Measurements from ENCODE around the gene EVA1C.
"Not testable (repeated sequence)": the region's sequence is repeated elsewhere in the genome, so short reads cannot be mapped to it uniquely, and the experiment has no call there.

The EVA1C gene

GRCh38 chr21:32425628-32426027 lies 13.1 kb downstream of the EVA1C start:
- DNase-seq = no peak

DNA sequence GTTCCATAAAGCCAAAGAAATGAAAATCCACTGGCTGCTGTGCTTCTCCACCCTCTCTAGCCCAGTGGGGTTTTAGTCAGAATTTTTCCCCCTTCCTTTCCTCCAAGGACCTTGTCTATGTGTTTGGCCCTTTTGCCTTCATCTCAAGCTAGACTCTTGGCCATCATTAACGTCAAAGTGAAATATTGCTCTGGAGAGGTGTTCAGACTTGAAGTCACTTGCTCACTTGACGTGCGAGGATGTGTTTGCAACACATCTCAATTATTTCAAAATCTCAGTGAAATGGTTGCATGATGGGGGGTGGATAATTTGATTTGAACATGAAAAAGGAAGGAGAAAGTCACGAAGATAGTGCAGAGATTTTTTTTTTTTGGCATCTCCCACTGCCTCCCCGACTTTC lies 13.6 kb downstream of the EVA1C start:
- DNase-seq = no peak

GRCh38 chr21:32426592-32427051 lies 14.1 kb downstream of the EVA1C start:
- DNase-seq = no peak

DNA sequence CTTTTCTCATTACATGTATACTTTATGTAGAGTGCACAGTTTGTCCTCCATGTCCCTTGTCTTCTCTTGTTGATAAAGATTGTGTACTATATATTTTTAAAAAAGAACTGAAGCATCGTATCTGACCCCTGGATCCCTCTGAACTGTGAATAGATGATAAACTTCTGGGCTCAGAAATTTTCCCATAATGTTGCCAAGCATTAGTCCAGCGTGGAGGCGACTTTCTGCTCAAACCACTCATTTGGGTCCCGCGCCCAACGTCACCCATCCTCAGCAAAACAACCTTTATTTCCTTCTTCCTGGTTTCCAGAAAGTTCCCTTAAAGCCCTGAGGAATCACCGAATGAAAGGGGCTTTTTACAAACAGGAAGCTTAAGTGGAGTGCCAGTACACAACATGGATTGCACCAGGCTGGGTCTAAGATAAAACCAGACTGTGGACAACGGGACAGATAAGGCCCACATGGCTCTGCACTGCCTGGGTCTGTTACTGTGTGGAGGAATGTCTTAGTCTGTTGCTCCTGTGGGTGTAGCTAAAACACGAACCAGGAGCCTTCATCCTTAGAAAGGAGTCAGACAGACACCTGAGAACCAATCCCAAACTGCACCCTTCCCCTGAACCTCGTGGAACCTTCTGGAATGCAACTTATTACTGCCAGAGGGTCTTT lies 15.6 kb downstream of the EVA1C start:
- DNase-seq = no peak

DNA sequence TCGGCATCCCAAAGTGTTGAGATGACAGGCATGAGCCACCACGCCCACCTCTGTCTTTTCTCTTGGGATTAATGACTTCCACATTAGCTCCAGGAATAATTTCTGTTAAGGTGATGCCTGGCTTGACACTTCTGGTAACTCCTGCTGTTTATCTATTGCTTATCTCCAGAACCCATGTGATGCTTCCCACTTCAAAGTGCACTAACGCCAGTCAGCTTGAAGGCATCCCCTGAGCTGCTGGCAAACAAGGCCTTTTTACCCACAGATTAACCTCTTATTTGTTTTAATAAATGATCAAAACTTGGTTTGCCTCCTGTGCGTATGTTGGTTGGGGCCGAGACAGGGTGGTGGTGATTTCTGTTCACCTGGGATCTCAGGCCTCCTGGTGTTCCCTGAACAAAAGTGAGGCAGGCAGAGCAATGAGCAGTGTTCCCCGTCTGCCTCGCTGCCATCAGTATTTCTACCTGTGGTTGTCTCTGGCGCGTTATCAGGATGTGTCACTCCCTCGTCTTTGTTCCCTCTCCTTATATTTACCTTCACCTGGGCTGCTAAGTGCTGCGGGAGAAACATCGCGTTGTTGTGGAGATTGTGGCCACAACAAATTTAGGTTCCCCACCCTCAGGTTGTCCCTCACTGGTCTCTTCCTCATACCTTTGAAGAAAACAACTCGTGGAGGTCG lies 20.6 kb downstream of the EVA1C start:
- DNase-seq = not testable (repeated sequence)

DNA sequence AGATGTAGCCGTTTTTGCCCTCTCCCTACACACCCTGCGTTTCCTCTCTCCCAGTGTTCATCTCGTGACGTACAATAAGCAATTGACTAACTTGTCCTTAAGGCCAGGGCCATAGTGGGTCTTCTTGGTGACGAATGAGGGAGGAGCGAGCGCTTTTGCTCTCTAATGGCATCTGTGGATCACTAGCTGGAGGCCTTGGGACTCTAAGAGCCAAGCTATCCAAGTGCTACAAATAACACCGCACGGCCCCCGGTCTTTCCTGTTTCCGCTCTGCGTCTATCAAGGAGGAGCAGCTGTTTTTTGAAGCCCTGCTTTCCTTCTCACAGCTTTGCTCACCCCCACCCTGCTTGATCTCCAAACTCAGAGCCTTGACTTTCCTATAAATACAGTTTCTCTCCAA lies 25.2 kb downstream of the EVA1C start:
- DNase-seq = no peak

DNA sequence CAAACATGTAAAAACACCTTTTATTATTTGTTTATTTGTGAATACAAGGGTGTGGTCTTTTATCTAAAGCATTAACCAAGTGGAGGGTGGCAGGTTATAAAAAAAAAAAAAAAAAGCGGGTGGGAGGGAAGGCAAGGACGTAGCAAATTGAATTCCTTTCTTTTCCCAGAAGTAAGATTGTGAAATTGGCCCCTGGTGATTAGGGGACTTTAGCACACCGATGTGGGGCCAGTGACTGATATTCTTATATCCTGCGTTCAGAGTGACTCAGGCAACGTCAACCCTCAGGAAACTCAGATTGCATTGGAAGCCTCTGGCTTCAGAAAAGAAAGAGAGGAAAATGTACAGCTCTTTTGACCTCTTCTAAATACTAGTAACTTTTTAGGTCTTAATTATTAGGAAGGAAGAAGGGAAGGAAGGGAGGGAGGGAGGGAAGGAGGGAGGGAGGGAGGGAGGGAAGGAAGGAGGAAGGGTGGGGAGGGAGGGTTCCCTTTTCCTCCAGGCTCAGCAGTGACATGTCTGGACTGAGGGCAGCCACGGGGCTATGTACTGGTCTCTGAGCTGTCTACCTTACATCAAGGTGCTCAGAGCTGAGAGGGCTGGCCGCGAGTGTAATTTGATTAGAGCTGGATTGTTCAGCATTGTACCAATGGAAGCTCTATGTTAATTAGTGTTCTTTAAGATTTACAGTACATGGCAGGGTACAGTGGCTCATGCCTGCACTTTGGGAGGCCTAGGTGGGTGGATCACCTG lies 30.2 kb downstream of the EVA1C start:
- DNase-seq = no peak

DNA sequence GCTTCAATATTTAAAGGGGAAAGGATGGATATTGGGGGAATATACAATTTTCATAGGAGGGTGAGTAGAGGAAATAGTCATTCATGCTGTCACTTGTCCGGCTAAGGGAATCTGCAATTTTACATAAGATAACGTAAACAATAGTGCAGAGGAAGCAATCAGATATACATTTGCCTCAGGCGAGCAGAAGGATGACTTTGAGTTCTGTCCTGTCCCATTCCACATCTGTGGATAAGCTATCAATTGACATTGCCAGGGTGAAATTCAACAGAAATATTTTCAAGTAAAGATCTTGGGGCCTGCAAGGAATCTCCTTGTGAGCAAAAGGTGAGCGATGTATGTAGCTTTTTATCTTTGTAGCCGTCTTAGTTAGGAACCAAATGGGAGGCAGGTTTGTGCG lies 32.6 kb downstream of the EVA1C start:
- no peak for DNase-seq

GRCh38 chr21:32446440-32446839 lies 33.9 kb downstream of the EVA1C start:
- DNase-seq = not testable (repeated sequence)

GRCh38 chr21:32447224-32447623 lies 34.7 kb downstream of the EVA1C start:
- DNase-seq = no peak

GRCh38 chr21:32448803-32449594 lies 36.5 kb downstream of the EVA1C start:
- DNase-seq = no peak

DNA sequence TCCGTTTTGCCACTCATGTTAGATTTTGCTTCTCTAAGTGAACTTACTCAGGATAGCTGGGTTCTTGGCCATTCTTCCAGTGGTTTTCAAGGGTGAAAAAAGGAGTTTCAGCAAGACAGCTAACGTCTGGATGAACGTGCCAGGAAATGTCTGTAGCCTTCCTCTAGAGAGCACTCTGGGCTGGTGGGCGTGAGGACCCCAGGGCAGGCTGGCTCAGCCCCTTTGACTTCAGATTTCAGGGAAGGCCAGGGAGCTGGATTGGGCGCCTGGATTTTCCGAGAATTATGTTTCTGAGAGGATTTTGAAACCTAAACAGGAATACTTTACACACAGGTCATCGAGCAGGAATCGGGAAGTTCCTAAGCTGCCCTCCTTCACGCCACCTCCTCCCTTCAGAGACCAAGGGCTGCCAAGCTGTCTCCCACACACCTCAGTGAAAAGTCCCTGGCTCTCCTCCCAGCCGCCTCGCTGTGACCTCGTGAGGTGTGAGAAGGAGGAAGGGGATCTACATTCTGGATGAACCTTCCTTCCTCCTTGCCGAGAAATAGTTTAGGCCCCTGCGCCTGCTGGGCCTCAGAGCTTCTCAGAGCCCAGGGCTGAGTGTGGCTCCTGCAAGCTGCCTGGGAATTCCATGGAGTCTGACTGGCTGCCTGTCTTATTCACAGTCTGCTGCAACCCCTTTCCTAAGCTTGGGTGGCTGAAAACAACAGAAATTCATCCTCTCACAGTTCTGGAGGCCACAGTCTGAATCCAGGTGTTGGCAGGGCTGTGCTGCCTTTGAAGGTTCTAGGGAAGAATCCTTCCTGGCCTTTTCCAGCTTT lies 38.6 kb downstream of the EVA1C start:
- not testable (repeated sequence) for DNase-seq

DNA sequence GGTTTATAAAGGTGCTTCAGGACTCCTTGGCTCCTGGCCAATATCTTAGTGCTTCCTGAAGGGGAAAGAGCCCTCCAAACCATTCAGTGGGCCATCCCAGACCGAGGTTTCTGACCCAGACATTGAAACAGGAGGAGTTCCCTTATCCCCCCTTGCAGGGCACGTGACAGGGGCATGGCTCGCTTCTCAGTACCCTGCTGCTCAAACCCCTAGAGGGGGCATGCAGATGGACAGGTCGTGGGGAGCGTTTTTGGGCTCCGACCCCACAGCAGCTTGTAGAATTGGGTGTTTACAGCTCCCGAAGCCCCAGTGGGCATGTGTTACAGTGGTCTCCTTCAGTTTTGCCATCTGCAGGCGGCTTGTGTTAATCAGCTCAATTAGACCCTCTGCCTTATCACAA lies 39.7 kb downstream of the EVA1C start:
- DNase-seq = not testable (repeated sequence)

DNA sequence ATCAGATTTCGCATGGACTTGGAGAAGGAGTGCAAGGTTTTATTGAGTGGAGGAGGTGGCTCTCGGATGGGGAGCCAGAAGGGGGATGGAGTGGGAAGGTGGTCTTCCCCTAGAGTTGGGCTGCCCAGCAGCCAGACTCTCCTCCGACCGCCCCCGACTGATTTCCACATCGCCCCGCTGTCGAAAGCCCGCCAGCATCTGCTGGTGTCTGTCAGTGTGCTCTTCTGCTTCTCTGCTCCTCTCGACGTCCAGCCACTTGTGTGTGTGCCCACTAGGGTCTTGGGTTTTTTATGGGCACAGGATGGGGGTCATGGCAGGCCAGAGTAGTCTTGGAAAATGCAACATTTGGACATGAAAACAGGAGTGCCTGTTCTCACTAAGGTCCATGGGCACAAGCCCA lies 40.1 kb downstream of the EVA1C start:
- DNase-seq = no peak

DNA sequence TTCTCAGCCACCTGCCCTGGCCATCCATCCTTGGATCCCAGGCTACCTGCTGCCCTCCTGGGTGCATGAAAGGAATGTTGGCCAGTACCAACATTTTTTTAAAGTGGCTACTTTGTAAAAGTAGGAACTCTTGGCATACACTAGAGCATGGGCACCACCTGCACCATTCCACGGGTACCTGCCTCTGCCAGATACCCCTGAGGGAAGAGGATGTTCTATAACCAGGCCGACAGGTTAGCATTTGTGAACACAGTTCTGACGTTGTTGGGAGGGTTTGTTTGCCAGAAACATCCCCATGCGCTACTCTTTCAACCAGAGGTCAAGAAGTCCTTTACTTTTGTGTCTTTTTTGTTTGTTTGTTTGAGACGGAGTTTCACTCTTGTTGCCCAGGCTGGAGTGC lies 43.0 kb downstream of the EVA1C start:
- DNase-seq = no peak

- no peak for DNase-seq
These were observed 44.0 kb downstream of the EVA1C start for GRCh38 chr21:32456497-32456918.

- DNase-seq = no peak
These were observed 44.9 kb downstream of the EVA1C start for GRCh38 chr21:32457360-32457840.

- no peak for DNase-seq
These were observed 45.5 kb downstream of the EVA1C start for GRCh38 chr21:32457962-32458361.

- no peak for DNase-seq
These were observed 47.5 kb downstream of the EVA1C start for GRCh38 chr21:32459972-32460371.

DNA sequence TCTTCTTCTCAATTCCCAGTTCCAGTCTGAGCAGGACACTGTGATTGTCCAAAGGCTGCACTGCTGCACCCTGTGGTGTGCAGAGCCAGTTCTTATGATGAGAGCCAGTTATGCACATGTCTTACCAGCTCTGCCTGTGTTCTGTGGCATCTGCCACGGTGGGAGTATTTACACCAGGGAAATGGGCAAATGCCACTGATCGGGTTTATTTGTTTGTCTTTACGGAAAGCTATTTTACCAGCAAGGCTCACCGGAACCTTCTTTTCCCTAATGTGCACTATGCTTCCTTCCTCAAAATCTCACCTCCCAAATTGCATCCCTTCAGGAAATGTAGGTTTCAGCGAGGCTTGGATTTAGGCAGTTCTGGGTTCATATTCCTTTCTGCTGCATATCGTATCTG lies 49.0 kb downstream of the EVA1C start:
- no peak for DNase-seq

DNA sequence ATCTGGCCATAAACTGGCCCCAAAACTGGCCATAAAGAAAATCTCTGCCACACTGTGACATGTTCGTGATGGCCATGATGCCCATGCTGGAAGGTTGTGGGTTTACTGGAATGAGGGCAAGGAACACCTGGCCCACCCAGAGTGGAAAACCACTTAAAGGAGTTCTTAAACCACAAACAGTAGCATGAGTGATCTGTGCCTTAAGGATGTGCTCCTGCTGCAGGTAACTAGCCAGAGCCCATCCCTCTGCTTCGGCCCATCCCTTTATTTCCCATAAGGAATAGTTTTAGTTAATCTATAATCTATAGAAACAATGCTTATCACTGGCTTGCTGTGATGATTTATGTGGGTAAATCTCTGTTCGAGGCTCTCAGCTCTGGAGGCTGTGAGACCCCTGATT lies 50.1 kb downstream of the EVA1C start:
- not testable (repeated sequence) for DNase-seq

DNA sequence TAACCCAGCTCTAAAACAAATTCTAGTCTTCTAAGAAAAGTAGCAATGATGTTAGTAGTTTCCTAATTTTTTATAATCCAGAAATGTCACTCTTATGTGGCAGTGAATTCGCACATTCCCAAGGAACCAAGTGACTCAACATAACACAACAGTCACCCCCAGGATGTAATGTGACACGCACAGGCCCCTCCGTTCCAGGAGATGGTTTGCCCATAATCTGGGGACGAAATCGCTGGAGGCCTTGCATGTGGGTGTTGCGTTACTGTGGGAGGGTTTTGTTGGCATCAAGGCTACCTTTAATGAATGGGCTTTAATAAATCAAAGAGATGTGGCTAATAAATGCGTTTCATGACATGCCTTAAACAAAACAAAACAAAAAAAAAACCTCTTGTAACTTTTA lies 50.9 kb downstream of the EVA1C start:
- DNase-seq = no peak
